ENCODE measurements around the gene RNF157. TPM values are rescaled to one million over a fixed set of nuclear protein-coding genes. Genes with fewer than 3 reads are reported as not detected.

RNF157 gene
- total and polyA plus RNA-seq, 2 experiments from 2014 or later, result 5.0 to 8.6 TPM

DNA sequence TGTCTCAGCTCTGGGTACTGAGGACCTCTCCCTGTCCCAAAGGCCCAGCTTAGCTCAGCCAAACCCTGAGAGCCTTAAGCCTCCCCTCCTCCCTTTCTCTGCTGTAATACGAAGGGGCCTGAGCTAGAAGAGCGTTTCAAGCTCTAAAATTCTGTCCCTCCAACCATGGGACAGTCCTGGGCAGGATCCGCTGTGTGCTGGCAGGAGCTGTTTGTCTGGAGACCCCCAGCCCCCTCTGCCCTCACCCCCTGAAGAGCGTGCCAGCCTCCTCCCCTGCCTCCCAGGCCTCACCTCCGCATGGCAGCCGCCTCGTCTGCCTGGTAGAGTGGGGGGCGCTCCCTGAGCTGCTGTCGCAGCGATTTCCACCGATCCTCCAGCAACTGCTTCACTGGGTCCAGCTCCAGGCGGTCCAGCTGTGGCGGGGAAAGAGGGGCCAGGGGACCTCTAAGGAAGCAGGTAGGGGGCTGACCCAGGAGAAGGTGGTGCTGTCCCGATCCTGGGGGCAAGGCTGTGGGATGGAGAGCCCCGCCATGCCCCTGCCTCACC is 39.5 kb upstream of the RNF157 start:
- H3K9me3 ChIP-seq (ENCODE audit: low read depth), result no peaks in the 10 kb centered on the region
- H2AFZ ChIP-seq, result no peak overlapping the region
- H3K4me3 ChIP-seq, result no peak overlapping the region
- H4K20me1 ChIP-seq (ENCODE audit: insufficient read depth, poor library complexity, severe bottlenecking), result no peaks in the 10 kb centered on the region
- H3K27me3 ChIP-seq, result no peaks in the 10 kb centered on the region
- no peaks in the 10 kb centered on the region for H3K79me2 ChIP-seq
- H3K4me2 ChIP-seq, result no peak overlapping the region
- no peaks in the 10 kb centered on the region for H3K9me2 ChIP-seq (replicated peaks; ENCODE audit: insufficient read depth)
- no peak for DNase-seq (ENCODE audit: low spot score)
- no peak overlapping the region for H3K27ac ChIP-seq
- TF ChIP-seq EZH2phosphoT487 (IDR thresholded peaks at IDR 0.05; ENCODE audit: low read depth, severe bottlenecking, unreplicated experiment), result no peak
- no peak for TF ChIP-seq EZH2 (IDR thresholded peaks at IDR 0.05; ENCODE audit: borderline replicate concordance)
- TF ChIP-seq, protein P1, sequence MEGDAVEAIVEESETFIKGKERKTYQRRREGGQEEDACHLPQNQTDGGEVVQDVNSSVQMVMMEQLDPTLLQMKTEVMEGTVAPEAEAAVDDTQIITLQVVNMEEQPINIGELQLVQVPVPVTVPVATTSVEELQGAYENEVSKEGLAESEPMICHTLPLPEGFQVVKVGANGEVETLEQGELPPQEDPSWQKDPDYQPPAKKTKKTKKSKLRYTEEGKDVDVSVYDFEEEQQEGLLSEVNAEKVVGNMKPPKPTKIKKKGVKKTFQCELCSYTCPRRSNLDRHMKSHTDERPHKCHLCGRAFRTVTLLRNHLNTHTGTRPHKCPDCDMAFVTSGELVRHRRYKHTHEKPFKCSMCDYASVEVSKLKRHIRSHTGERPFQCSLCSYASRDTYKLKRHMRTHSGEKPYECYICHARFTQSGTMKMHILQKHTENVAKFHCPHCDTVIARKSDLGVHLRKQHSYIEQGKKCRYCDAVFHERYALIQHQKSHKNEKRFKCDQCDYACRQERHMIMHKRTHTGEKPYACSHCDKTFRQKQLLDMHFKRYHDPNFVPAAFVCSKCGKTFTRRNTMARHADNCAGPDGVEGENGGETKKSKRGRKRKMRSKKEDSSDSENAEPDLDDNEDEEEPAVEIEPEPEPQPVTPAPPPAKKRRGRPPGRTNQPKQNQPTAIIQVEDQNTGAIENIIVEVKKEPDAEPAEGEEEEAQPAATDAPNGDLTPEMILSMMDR (IDR thresholded peaks at IDR 0.05; ENCODE audit: poor library complexity), result no peak
- no peaks in the 10 kb centered on the region for H3K36me3 ChIP-seq (replicated peaks; ENCODE audit: insufficient read depth, low read depth)
- WGBS (ENCODE audit: low lambda C conversion rate, missing lambda C conversion rate), result 85% methylated on average over 15 of the region's 15 CpGs
- no peaks in the 10 kb centered on the region for H3K4me1 ChIP-seq (ENCODE audit: insufficient read depth)

DNA sequence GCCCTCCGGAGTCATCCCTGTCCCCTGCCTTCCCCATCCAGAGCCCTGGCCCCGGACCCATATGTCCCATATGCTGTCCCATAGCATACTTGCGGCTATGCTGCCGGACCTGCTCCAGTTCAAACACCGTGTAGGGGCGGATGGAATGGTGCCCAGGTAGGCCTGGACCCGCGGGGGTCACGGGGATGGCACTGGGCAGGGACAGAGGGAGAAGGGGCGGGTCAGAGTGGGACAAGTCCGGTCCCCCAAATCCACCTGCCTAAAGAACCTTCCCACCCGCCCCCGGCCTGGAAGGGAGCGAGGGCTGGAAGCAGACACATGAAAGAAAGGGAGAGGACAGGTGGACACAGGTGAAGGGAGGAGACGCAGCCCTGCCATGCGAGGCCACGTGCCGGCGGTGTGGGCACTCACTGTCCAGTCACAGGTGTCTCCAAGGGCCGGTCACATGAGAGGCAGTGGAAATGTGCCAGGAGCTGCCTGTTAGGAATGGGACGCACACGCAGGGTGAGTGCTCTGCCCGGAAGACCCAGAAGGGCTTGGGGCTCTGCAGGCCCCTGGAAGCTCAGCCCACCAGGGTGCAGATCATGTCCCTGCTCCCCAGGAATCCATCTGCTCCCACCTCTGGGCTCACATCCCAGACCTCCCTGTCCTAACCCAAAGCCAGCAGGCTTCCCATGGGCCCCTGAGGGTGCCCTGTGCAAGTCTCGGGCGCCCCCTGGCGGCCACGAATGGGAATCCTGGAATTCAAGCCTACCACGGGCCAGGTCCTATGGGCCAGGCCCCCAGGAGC is 38.9 kb upstream of the RNF157 start:
- no peak overlapping the region for H3K4me3 ChIP-seq
- no peaks in the 10 kb centered on the region for H4K20me1 ChIP-seq (ENCODE audit: insufficient read depth, poor library complexity, severe bottlenecking)
- 67% methylated on average over 21 of the region's 28 CpGs for WGBS (ENCODE audit: low lambda C conversion rate, missing lambda C conversion rate)
- H2AFZ ChIP-seq, result no peak overlapping the region
- no peaks in the 10 kb centered on the region for H3K9me2 ChIP-seq (replicated peaks; ENCODE audit: insufficient read depth)
- no peaks in the 10 kb centered on the region for H3K27me3 ChIP-seq
- H3K4me1 ChIP-seq (ENCODE audit: insufficient read depth), result no peaks in the 10 kb centered on the region
- no peaks in the 10 kb centered on the region for H3K79me2 ChIP-seq
- H3K36me3 ChIP-seq (replicated peaks; ENCODE audit: insufficient read depth, low read depth), result no peaks in the 10 kb centered on the region
- DNase-seq (ENCODE audit: low spot score), result peak; percentile 91
- H3K9me3 ChIP-seq (ENCODE audit: low read depth), result no peaks in the 10 kb centered on the region
- H3K4me2 ChIP-seq, result no peak overlapping the region
- H3K27ac ChIP-seq, result no peak overlapping the region
- TF ChIP-seq, protein P1 (IDR thresholded peaks at IDR 0.05; ENCODE audit: poor library complexity), result peak; percentile 96
- TF ChIP-seq EZH2phosphoT487 (IDR thresholded peaks at IDR 0.05; ENCODE audit: low read depth, severe bottlenecking, unreplicated experiment) (no peak), EZH2 (IDR thresholded peaks at IDR 0.05; ENCODE audit: borderline replicate concordance) (no peak)

- H3K4me1 ChIP-seq (ENCODE audit: insufficient read depth), result no peaks in the 10 kb centered on the region
- H3K9me3 ChIP-seq (ENCODE audit: low read depth), result no peaks in the 10 kb centered on the region
- H3K4me2 ChIP-seq, result no peak overlapping the region
- H3K27ac ChIP-seq, result no peak overlapping the region
- TF ChIP-seq EZH2phosphoT487 (IDR thresholded peaks at IDR 0.05; ENCODE audit: low read depth, severe bottlenecking, unreplicated experiment) (no peak), EZH2 (IDR thresholded peaks at IDR 0.05; ENCODE audit: borderline replicate concordance) (no peak)
- TF ChIP-seq, protein P1 (IDR thresholded peaks at IDR 0.05; ENCODE audit: poor library complexity), result no peak
- H3K36me3 ChIP-seq (replicated peaks; ENCODE audit: insufficient read depth, low read depth), result no peaks in the 10 kb centered on the region
- no peak for DNase-seq (ENCODE audit: low spot score)
- no peak overlapping the region for H2AFZ ChIP-seq
- H3K9me2 ChIP-seq (replicated peaks; ENCODE audit: insufficient read depth), result no peaks in the 10 kb centered on the region
- no peaks in the 10 kb centered on the region for H4K20me1 ChIP-seq (ENCODE audit: insufficient read depth, poor library complexity, severe bottlenecking)
- WGBS (ENCODE audit: low lambda C conversion rate, missing lambda C conversion rate), result 94% methylated on average over 18 of the region's 19 CpGs
- no peaks in the 10 kb centered on the region for H3K27me3 ChIP-seq
- H3K79me2 ChIP-seq, result no peaks in the 10 kb centered on the region
- H3K4me3 ChIP-seq, result no peak overlapping the region
These were observed 38.1 kb upstream of the RNF157 start for GRCh38 chr17:76278268-76278908.

Measured in hepatocyte (in vitro differentiated cells).